GM19035 (cell line): ENCODE data around the gene FSTL1.

Experiments used
- ATAC-seq: cut with Tn5 transposase; IDR thresholded peaks from one replicate; pipeline ENCODE4 v1.9.1; 2021; ENCODE audit not compliant: unreplicated experiment

FSTL1 gene, protein sequence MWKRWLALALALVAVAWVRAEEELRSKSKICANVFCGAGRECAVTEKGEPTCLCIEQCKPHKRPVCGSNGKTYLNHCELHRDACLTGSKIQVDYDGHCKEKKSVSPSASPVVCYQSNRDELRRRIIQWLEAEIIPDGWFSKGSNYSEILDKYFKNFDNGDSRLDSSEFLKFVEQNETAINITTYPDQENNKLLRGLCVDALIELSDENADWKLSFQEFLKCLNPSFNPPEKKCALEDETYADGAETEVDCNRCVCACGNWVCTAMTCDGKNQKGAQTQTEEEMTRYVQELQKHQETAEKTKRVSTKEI

DNA sequence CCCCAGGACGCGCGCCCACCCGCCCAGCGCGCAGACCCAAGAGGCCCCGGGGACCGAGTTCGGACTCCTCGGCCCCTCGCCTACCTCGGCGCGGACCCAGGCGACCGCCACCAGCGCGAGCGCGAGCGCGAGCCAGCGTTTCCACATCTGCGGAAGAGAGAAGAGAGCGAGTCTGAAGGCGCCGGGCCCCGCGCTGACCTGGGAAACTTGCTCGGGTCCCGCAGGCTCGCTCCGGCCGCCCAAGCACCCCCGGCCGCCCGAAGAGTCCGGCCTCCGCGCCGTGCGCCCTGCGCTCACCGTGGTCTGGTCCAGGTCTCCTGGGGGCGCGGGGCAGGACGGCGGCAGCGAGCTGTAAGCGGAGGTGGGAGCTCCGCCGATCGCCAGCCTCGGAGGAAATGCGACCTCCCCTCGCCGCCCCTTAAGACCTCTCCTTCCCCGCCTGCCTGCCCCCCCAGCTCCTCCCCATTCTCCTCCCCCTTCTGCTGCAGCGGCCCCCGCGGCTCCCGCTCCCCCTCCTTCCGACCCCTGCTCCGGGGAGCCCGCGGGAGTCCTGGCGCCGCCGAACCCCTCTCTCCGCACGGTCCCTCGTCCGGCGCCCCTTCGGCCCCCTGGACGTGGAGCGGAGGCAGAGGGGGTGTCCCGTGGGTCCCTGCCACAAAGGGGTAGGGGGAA, at the start of gene FSTL1:
FSTL1 (minus strand) TSS at position 393 of the 672 bp plus-strand sequence; CDS start at position 147, 246 bp downstream.
- ATAC-seq, result no peak

DNA sequence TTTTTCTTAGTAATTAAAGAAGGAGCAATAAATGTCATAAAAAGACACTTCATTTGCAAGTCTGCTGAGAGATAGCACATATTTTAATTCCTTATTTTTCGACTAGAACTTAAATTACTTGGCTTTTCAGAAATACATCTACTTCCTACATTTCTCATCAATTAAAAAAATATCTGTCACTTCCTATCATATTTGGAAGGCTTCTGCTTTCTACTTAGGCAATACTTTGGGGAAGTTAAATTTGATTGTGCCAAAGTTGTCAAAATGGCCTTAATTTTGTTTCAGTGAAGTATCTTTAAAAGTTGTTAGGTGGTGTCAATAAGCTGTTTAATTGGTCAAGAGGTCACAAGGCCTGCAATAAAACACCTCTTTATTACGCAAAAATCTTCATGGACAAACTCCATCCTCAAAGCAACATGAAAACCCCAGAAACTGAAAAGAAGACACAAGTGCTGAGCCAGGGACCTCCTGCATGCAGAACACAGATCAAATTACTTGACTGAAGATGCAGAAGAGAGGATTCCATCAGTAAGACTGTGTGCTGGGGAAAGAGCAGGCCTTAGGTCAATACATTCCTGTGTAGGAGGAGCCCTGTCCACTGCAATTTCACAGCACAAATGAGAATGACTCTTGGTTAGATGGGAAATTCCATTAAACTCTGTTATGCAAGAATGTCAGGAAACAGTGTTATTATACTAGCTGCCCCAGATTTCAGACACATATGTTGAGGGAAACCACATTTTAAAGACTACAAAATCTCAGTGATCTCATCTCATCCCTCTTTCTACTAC, 48.0 kb upstream of the FSTL1 start:
- no peak for ATAC-seq

DNA sequence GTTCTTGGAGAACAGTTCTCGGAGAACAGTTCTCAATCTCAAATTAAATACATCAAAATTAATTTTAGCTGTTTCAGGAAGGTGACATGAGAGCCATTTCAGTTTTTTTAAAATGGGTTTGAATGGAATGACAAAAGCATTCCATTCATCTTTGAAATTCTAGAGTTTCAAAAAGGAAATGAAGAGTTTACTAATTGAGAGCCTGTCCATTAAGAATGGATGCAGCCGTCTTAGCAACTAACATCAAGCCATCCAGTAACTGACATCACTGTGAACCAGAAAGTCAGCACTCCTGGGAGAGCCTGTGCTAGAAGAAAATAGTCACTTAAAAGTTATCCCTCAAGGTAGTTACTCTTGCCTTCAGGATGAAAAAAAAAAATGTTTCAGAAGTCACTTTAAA, 47.0 kb upstream of the FSTL1 start:
- ATAC-seq, result no peak

DNA sequence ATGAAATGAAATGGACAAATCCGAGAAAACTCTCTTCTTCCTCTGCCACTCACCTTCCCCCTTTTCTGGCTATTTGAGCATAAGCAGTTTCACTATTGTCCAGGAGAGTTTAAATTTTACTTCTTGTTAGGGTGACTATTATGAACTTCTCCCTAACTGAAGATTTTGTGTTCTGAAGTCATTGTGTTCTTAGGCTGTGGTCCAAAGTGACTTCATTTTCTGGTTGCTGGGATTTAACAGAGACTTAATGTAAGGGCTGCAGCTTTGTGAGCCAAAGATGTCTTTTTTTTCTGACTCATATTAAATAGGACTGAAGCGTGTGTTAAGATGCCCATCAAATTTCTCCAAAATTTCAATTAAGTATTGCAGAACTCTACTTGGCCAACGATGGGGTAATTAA, 46.5 kb upstream of the FSTL1 start:
- ATAC-seq, result no peak

DNA sequence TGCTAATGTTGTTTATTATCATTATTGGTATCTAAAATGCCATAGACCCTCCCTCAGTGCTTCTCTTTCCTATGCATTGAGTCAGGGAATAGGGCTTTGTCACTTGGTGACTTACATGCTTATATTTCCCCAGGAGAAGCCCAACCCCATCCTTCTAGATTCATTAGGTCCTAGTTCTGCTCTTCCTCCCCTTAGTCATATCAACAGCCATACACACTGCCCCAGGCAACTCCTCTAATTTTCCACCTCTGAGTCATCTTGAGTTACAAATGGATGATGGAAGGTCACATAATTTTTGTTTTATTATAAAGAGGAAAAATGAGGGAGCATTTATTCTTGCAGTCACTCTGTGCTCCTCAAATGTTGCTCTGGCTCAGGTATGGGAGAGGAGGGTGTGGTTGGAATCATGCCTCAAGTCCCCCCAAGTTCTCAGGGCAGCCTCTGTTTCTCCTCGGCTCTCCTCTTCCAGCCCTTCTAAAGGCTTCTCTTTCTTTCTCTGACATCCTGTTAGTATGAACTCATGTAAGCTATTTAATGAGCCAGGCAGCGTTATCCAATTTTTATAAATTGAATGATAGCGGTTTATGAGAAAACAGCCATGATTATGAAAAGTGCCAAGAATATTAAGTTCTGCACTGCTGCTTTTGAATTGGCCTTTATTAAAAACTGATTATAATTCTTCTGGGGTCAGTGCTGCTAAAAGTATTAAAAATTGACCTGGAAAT, 45.6 kb upstream of the FSTL1 start:
- no peak for ATAC-seq

DNA sequence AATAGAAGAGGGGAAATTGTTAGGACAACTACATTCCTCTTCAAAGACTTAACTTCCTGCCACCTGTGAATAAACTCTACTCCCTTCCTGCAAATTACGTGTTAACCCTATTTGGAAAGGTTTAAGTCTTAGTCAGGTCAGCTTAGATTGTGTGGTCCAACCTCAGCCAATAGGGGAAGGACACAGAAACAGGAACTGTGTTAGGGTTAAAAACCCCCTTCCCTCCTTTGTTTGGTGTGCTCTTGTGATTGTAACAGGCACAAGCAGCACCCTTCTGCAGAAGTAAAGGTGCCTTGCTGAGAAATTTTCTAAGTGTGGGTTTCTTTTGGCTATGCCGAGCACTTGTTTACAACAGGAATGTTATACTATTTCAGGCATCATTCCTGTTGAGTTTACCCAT, 45.0 kb upstream of the FSTL1 start:
- no peak for ATAC-seq

DNA sequence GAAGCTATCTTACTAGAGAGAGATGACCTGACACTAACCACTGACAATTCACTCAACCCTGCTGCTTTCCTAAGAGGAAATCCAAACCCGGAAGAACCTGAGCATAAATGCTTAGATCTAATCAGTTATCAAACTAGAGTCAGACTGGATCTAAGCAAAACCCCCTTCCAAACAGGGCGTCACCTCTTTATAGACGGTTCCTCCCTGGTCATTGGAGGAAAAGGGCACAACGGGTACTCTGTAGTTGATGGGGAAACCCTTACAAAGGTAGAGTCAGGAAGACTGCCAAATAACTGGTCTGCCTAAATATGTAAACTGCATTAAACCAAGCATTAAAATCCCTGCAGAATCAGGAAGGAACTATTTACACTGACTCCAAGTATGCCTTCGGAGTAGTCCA, 41.3 kb upstream of the FSTL1 start:
- no peak for ATAC-seq

DNA sequence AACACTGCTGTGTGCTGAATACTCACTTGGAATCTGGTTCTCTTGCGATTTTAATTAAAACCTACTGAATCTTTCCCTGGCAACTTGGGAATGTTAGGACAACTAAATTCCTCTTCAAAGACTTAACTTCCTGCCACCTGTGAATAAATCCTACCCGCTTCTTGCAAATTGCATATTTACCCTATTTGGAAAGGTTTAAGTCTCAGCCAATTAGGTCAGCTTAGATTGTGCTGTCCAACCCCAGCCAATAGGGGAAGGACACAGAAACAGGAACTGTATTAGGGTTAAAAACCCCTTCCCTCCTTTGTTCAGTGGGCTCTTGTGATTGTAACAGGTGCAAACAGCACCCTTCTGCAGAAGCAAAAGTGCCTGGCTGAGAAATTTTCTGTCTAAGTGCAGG, 38.6 kb upstream of the FSTL1 start:
- no peak for ATAC-seq

DNA sequence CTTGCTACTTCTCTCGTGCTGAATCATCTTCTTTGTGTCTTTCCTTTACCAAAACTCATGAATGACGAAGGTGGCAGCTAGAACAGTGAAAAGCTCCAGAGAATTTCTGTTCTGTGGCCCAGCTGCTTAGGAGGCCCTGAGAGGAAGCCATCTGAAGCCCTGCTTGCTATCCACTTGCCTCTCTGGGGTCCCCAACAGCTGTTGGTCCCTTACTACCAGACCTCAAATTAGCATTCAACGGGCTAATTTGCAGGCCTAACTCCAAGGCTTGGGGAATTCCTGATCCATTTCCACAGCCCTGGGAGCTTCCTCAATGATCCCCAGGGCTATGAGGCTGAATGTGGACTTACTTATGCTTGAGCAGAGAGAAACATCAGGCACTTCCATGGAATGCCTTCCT, 37.5 kb upstream of the FSTL1 start:
- ATAC-seq, result no peak

DNA sequence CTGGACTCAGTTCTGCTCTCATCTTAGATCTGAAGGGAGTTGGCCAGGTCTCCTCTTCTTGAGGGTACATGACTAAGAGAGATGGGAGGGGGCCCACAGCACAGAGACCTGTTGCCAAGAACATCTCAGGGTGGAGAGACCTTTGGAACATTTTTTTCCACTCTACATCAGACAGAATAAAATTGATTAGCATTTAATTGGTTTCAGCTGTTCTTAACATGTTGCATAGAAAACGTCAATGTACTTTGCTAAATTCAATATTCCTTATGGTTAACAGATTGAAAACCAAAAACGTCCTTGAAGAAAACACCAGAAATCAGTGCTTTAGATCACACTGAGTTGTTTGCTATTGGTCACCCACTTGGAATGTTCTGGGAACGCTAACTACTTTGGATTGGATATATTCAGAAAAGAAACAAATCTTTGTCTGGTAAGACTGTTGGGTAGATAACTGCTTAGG, 36.4 kb upstream of the FSTL1 start:
- no peak for ATAC-seq

DNA sequence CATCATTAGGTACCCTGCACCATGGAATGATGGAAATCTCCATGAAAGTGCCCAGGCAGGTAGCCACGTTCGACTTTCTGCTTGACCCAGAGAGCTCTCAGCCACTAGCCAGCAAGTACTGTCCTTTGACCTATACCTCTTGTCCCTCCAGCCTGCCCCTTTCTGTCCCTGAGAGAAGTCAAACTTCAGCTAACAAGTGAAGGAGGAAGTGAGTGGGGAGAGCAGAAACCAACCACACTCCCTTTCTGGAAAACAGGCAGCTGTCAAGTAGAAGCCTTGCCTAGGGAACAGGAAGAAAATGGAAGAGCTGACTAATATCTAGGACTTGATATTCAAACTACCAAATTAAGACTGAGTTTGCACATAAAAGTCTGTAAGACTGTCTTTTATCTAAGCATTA, 30.3 kb upstream of the FSTL1 start:
- no peak for ATAC-seq

DNA sequence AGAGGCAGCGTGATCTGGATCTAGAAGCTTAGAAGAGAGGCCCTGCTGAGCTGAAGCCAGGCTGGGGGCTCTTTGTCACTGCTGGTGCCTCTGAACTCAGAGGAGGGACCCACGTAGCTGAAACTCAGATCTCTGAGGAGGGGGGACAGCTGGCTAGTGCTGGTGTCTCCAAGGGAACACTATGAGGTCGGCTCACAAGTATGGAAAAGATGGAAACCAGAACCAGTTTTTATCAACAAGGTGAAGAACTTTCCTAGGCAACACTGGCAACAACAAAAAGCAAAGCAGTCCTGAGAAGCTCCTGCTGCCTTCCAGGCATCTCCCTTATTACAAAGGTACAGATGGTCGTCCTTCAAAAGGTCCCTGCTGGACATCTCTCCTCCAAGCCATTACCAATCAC, 27.0 kb upstream of the FSTL1 start:
- ATAC-seq, result no peak

DNA sequence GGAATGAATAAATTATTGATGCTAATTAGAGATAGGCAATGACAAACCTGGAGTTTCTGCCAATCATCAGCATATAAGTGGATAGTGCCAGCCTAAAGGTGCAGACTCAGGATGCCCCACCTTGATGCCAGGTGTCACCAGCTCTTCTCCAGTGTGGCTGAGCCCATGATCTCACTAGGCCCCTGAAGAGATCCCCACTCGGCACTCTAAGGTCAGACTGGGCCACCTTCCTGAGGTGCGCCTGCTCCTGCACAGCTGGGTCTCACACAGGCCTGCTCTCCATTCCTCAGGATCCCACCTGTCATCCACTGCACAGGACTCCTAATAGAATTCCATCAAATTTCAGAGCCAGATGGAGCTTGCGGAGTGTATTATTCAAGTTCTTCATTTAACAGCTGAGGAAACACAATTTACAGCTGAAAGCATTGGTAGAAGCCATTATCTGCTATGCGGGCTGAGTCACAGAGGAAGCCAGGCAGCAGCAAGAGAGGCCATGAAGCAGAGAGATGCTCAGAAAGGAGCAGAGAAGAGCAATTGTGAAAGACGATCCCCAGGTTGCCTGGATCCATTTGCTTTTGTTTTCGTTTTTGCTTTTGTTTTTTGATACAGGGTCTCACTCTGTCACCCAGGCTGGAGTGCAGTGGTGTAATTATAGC, 25.1 kb upstream of the FSTL1 start:
- no peak for ATAC-seq

DNA sequence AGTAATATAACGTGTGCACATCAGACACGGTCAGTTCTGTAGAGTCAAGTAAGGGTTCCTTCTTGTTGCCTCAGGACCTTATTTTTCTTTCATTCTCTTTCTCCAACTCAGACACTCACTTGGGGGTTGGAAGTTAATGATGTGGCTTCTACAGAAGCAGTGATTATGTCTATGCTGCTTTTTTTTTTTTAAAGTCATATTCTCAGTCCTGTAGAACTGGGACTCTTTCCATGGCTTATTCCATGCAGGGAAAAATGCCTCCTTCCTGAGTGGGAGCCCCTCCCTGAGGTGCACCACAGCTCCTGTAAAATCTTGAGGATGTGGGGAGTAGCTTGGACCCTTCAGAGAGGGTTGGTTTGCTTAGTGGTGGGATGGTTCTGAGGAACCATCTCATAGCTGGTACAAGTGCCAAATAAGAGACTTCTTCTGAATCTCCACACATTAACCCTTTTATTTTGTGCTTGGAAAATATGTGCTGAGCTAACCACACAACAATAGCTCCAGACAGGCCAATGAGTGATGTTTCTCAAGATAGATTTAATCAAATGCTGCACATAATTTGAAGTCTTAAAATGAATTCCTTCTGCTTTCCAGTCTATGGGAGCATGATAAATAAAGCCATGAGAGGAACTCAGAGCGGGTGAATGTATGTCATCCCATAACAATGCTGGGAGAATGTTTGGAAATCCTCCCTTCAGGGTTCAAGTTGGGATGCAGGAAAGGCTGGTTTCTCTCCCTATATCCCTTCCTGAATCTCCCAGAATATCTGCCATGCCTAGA, 23.3 kb upstream of the FSTL1 start:
- ATAC-seq, result no peak

DNA sequence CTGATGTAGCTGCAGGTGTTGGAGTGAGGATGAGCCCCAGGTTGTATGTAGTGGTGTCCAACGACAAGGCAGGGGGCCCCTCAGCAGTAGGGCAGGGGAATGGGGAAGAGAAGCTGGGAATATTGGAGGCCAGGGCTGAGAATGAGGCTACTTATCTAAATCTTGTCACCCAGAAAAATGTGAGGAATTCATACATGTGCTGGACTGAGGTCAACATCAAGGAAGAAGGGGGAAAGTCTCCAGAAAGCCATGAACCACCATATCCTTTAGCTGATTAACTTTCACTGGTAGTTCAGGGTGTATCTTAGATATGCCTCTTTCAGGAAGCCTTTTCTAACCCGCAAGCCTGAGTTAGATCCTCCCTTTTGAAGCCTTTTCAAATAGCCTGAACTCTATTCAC, 22.6 kb upstream of the FSTL1 start:
- ATAC-seq, result no peak

DNA sequence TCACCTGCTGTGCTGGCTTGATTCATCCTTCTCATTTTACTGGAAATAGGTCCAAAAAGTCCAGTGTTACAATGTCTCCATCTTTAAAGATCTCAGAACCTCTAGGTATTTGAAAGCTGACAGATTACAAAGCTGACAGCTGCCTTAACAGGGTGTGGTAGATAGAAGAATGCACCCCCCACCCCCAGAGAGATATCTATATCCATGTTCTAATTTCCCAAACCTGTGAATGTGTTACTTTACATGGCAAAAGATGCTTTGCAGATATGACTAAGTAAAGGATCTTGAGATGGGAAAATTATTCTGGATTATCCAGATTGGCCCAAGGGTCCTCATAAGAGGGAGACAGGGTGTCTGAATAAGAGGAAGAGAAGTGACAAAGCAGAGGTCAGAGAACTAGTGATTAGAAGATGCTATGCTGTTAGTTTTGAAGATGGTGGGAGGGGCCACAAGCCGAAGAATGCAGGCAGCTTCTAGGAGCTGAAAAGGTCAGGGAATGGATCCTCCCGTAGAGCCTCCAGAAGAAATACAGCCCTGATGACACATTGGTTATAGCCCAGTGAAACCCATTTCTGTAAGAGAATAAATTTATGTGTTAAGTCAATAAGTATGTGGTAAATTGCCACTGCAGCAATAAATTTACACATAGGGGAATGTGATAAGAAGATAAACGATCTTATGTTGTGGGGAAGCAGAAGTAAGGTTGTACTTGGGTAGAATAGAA, 21.5 kb upstream of the FSTL1 start:
- ATAC-seq, result no peak

DNA sequence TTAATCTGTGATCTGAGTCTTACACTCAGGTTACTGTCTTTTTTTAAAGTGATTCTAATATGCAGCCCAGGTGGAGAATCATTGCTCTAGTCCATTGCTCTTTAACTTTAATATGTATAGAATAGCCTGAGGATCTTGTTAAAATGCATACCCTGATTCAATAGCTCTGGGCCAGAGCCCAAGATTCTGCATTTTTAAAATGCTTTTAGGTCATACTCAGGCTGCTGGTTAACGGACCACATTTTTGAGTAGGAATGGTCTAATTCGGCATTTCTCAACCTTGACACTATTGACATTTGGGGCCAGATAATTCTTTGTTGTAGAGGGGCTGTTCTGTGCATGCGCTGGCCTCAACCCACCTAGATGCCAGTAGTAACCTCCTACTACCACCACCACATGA, 20.9 kb upstream of the FSTL1 start:
- no peak for ATAC-seq

DNA sequence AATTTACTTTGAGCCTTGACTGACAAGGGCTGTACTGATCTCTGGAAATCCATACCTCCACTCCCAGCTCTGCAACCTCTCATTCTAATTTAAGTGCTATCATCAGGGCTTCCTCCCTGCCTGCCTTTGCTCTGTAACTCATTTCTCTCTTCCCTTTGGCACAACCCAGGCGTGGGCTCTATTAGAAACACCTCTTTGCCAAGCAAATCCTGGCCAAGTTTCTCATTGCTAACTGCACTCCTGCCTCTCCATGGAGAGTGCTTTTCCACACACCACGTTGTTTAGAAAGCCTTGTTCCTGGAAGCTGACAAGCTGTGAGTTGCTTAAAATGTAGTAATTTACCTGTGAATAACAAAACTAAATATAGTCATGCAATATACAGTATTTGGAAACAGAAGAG, 20.1 kb upstream of the FSTL1 start:
- no peak for ATAC-seq

DNA sequence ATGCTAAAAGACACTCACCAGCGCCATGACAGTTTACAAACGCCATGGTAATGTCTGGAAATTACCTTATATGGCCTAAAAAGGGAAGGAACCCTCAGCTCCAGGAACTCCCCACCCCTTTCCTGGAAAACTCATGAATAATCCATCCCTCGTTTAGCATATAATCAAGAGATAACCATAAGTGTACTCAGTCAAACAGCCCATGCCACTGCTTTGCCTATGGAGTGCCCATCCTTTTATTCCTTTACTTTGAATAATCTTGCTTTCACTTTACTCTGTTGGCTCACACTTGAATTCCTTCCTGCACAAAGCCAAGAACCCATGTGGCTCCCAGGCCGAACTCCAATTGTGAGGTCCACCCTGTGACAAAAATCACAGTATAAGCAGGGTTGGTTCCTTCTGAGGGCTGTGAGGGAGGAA, 19.1 kb upstream of the FSTL1 start:
- no peak for ATAC-seq
